ENCODE data around the gene FMOD. TPM values are rescaled to one million over a fixed set of nuclear protein-coding genes. Genes with fewer than 3 reads are reported as not detected.
"Not testable (repeated sequence)": the region's sequence is repeated elsewhere in the genome, so short reads cannot be mapped to it uniquely, and the experiment has no call there.

FMOD gene
- total RNA-seq, 1 experiment from 2014 or later: 0.69 TPM

DNA sequence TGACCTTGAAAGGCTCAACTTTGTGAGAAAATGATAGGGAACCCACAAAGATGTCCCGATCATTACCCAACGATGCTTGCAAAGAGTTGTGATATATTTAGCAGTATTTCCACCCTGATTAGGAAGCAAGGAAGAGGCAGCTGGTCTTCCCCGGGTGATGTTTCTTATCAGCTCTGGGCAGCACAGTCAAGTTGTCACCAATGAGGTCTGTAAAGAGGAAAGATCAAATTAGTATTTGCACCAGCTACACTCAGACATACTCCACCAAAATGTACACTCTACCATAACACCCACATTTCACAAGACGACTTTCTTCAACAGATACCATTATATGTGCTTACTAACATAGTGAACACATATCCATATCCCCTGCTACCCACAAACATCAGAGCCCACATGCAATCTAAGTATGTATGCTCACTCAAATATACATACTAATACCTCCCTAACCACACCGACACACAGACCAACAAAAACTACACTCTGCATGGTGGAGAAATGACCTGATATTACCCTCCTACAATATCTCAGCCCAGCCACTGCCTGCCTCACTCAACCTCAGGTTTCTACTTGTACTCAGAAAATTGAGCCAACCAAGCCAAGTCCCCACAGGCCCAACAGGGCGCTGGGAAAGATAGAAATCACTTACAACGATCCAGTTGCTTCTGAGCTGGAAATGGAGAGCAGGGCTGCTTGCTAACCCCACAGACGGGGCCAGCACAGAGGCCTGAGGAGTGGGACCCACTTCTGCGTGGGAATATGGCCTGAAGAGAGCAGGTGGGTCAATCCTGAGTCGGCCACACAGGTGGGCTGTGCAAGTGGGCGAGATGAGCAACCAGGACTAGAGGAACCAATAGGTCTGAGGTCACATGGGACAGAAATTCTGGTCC is 50.2 kb downstream of the FMOD start:
- no peak overlapping the region for H3K27ac ChIP-seq (ENCODE audit: low read depth, low read length, poor library complexity, severe bottlenecking)
- no peak for DNase-seq (ENCODE audit: low spot score)
- BruUV-seq (replicated peaks): no TSS peak
- peaks cover 19% of the 10 kb centered on the region for H3K4me1 ChIP-seq (ENCODE audit: insufficient read depth, low read length, poor library complexity, severe bottlenecking)
- TF ChIP-seq, protein P1, sequence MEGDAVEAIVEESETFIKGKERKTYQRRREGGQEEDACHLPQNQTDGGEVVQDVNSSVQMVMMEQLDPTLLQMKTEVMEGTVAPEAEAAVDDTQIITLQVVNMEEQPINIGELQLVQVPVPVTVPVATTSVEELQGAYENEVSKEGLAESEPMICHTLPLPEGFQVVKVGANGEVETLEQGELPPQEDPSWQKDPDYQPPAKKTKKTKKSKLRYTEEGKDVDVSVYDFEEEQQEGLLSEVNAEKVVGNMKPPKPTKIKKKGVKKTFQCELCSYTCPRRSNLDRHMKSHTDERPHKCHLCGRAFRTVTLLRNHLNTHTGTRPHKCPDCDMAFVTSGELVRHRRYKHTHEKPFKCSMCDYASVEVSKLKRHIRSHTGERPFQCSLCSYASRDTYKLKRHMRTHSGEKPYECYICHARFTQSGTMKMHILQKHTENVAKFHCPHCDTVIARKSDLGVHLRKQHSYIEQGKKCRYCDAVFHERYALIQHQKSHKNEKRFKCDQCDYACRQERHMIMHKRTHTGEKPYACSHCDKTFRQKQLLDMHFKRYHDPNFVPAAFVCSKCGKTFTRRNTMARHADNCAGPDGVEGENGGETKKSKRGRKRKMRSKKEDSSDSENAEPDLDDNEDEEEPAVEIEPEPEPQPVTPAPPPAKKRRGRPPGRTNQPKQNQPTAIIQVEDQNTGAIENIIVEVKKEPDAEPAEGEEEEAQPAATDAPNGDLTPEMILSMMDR (conservative IDR thresholded peaks at IDR 0.05; ENCODE audit: low read depth, low read length): no peak
- TF ChIP-seq EZH2 (IDR thresholded peaks at IDR 0.05; ENCODE audit: borderline replicate concordance, low read depth, low read length, poor library complexity, severe bottlenecking): no peak
- intact Hi-C loops (cut with micrococcal nuclease; ENCODE audit: unreplicated experiment): no loop called here
- H3K36me3 ChIP-seq (ENCODE audit: insufficient read depth, low read length, poor library complexity, severe bottlenecking): no peaks in the 10 kb centered on the region
- no peaks in the 10 kb centered on the region for H3K27me3 ChIP-seq (replicated peaks; ENCODE audit: insufficient read depth, low read depth, low read length, poor library complexity)
- ChIA-PET CTCF (no interaction called here), POLR2A (ENCODE audit: low non-redundant PET) (no interaction called here)
- H3K9me3 ChIP-seq (ENCODE audit: low read depth, low read length, poor library complexity, severe bottlenecking): no peaks in the 10 kb centered on the region
- no peak overlapping the region for H3K4me3 ChIP-seq (ENCODE audit: low read depth, low read length, poor library complexity, severe bottlenecking)

- H3K9me3 ChIP-seq (ENCODE audit: low read depth, low read length, poor library complexity, severe bottlenecking); H3K36me3 ChIP-seq (ENCODE audit: insufficient read depth, low read length, poor library complexity, severe bottlenecking); intact Hi-C loops (cut with micrococcal nuclease; ENCODE audit: unreplicated experiment); H3K4me3 ChIP-seq (ENCODE audit: low read depth, low read length, poor library complexity, severe bottlenecking); BruUV-seq (replicated peaks); CTCF ChIA-PET; H3K27me3 ChIP-seq (replicated peaks; ENCODE audit: insufficient read depth, low read depth, low read length, poor library complexity); H3K27ac ChIP-seq (ENCODE audit: low read depth, low read length, poor library complexity, severe bottlenecking); POLR2A ChIA-PET (ENCODE audit: low non-redundant PET); DNase-seq (ENCODE audit: low spot score): not testable (repeated sequence)
- H3K4me1 ChIP-seq (ENCODE audit: insufficient read depth, low read length, poor library complexity, severe bottlenecking): peaks cover 25% of the 10 kb centered on the region
Observed at GRCh38 chr1:203299719-203300429, 51.0 kb downstream of the FMOD start.

DNA sequence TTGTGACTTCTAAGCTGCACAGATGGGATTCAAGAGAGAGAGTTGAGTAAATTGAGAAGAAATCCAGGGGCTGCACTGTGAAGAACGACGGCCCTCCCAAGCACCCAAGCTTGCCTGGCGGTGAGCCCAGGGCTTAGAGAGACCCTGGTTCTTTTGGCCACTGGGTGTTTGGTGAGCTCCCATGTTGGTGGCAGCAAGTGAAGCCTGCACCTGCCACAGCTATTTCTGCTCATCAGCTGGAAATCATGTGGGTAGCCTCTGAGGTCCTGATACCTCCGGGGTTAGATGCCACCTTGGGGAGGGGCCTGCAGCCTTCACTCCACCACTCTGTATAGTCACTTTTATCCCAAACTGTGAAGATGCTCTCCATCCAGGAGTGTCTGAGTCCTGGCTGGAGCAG is 51.8 kb downstream of the FMOD start:
- Histone ChIP-seq H3K36me3 (ENCODE audit: insufficient read depth, low read length, poor library complexity, severe bottlenecking) (no peaks in the 10 kb centered on the region), H3K9me3 (ENCODE audit: low read depth, low read length, poor library complexity, severe bottlenecking) (no peaks in the 10 kb centered on the region), H3K4me3 (ENCODE audit: low read depth, low read length, poor library complexity, severe bottlenecking) (no peak overlapping the region), H3K4me1 (ENCODE audit: insufficient read depth, low read length, poor library complexity, severe bottlenecking) (peaks cover 21% of the 10 kb centered on the region), H3K27ac (ENCODE audit: low read depth, low read length, poor library complexity, severe bottlenecking) (no peak overlapping the region), H3K27me3 (replicated peaks; ENCODE audit: insufficient read depth, low read depth, low read length, poor library complexity) (no peaks in the 10 kb centered on the region)
- BruUV-seq (replicated peaks): no TSS peak
- CTCF ChIA-PET: no interaction called here
- TF ChIP-seq, protein P1 (conservative IDR thresholded peaks at IDR 0.05; ENCODE audit: low read depth, low read length): no peak
- no peak for TF ChIP-seq EZH2 (IDR thresholded peaks at IDR 0.05; ENCODE audit: borderline replicate concordance, low read depth, low read length, poor library complexity, severe bottlenecking)
- POLR2A ChIA-PET (ENCODE audit: low non-redundant PET): no interaction called here
- no peak for DNase-seq (ENCODE audit: low spot score)
- intact Hi-C loops (cut with micrococcal nuclease; ENCODE audit: unreplicated experiment): no loop called here

Measured in A673 (cell line).